Inflammatory macrophage (primary cell): ENCODE data around the gene ASAH2B.
"Not testable (repeated sequence)": the region's sequence is repeated elsewhere in the genome, so short reads cannot be mapped to it uniquely, and the experiment has no call there.

Experiments used
- DNase-seq, 2 donors: peaks; one replicate each; pipeline ENCODE4 v3.0.0-alpha.2; 2020 to 2022
- total RNA-seq, 18 experiments: gene quantifications; one replicate each; lab custom pipeline; 2026; ENCODE audit warnings: mixed read lengths in 6 of 18, inconsistent platforms in 2 of 18; lab: John Stamatoyannopoulos, UW

The ASAH2B gene
- total RNA-seq, result 0 to 0.86 (median 0.19) reads per million in 18 experiments

GRCh38 chr10:50739618-50740292 is at the start of gene ASAH2B:
Gene ASAH2B, plus strand, starts transcription at chr10:50739936. Its CDS starts 5,195 bp downstream, at chr10:50745131.
- DNase-seq, result peak in 1 of 2 donors; percentile 3

- DNase-seq, result not testable (repeated sequence)
Observed at GRCh38 chr10:50697819-50698218, 41.9 kb upstream of the ASAH2B start.

DNA sequence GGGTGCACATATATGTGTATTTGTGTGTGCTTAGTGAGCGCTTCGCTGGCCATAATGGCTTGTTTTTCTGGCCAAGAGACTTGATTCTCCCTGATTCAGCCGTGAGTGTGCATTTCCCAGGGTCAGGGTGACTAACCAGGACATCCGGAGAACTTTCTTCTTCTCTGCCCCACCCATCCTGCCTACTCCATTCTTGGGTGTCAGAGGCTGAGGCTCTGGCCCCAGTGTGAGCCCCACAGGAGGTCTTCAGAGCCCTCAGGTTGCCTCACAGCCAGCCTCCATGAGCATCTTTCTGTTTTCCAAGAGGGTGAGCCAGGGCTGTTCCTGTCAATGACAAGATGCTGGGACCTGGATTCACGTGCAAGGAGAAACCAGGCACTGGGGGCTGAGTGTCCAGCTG is 37.8 kb upstream of the ASAH2B start:
- not testable (repeated sequence) for DNase-seq

GRCh38 chr10:50702997-50703396 is 36.7 kb upstream of the ASAH2B start:
- DNase-seq, result not testable (repeated sequence)

DNA sequence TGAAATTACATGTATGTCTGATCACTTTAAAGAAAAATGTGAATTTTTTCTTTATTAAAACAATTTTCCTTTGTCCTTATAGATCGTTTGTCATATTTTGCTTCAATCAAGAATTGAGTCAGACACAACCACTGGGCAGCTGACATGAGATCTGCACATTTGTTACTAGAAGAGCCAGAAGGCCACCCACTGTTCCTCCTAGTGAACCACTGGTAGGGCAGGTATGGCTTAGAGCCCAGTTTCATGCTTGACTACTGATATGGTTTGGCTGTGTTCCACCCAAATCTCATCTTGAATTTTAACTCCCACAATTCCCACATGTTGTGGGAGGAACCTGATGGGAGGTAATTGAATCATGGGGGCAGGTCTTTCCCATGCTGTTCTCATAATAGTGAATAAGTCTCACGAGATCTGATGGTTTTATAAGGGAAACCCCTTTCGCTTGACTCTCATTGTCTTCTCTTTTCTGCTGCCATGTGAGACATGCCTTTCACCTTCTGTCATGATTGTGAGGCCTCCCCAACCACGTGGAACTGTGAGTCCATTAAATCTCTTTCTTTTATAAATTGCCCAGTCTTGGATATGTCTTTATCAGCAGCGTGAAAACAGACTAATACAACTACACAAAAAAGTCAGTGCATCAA is 35.2 kb upstream of the ASAH2B start:
- DNase-seq, result not testable (repeated sequence)

- DNase-seq, result not testable (repeated sequence)
Observed at GRCh38 chr10:50706006-50706405, 33.7 kb upstream of the ASAH2B start.

DNA sequence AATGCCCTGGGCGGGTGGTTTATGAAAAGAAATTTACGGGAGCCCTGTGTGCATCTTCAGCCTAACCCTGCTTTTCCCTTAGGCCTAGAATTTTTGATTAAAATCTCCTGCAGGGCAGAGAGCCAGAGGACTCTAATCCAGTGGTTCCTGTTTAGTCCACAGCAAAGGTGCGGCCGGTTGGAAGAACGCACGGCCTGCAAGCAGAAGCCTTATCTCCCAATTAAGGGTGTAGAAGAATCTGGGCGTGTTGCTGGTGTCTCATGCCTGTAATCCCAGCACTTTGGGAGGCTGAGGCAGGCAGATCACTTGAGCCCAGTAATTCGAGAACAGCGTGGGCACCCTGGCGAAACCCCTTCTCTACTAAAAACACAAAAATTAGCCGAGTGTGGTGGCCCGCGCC is 29.5 kb upstream of the ASAH2B start:
- DNase-seq, result not testable (repeated sequence)

DNA sequence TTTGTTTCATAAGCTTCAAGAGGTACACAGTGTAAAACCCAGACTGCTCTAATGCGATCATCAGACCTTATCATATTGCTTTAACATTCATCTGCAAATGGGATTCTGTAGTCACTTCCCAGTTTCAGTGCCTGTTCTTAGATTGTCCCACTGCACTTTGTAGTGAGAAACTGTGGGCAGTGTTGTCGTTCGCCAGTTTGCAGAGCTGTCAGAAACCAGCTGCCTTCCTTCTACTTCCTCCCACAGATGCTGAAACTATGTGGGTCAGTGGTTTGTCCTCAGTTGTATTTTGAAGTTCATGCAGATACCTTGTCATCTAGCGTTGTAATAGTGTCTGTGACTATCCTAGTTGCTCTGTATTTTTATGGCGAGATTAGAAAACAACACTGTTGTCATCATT is 15.9 kb upstream of the ASAH2B start:
- peak; percentile 45 to 66 for DNase-seq

DNA sequence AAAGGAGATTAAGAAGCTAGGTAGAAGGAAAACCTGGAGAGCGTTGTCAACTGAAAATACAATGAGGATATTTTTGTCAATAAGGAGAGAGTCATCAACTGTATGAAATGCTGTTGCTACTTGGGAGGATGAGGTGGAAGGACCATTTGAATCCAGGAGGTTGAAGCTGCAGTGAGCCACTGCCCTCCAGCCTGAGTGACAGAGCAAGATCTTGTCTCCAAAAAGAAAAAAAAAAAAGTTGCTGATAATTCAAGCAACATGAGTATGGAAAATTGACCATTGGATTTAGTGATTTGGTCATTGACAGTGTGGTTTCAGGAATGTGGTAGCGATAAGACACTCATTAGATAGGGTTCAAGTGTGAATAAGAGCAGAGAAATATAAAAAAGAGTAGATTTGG is 11.6 kb upstream of the ASAH2B start:
- not testable (repeated sequence) for DNase-seq

DNA sequence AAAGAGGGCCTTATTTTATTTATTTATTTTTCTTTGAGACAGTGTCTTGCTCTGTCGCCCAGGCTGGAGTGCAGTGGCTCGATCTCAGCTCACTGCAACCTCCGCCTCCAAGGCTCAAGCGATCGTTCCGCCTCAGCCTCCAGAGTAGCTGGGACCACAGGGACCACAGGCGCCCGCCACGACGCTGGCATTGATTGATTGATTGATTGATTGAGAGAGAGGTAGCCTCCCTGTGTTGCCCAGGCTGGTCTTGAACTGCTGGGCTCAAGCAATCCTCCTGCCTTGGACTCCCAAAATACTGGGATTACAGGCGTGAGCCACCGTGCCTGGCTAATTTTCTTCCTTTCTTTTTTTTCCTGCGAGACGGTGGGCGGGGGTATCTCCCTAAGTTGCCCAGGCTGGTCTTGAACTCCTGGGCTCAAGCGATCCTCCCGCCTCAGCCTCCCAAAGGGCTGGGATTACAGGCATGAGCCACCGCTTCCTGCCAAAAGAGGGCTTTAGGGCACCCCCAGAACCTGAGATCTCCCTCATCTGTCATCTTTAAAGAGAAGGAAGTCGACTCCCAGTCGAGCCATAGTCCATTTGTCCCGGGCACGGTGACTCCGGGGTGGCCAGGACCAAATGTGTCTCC is 634 bp upstream of the ASAH2B start:
- not testable (repeated sequence) for DNase-seq

- DNase-seq, result peak in 1 of 2 donors; percentile 19
Observed at GRCh38 chr10:50740293-50740648, 535 bp downstream of the ASAH2B start.

GRCh38 chr10:50742820-50743219 is 3.1 kb downstream of the ASAH2B start:
- not testable (repeated sequence) for DNase-seq

DNA sequence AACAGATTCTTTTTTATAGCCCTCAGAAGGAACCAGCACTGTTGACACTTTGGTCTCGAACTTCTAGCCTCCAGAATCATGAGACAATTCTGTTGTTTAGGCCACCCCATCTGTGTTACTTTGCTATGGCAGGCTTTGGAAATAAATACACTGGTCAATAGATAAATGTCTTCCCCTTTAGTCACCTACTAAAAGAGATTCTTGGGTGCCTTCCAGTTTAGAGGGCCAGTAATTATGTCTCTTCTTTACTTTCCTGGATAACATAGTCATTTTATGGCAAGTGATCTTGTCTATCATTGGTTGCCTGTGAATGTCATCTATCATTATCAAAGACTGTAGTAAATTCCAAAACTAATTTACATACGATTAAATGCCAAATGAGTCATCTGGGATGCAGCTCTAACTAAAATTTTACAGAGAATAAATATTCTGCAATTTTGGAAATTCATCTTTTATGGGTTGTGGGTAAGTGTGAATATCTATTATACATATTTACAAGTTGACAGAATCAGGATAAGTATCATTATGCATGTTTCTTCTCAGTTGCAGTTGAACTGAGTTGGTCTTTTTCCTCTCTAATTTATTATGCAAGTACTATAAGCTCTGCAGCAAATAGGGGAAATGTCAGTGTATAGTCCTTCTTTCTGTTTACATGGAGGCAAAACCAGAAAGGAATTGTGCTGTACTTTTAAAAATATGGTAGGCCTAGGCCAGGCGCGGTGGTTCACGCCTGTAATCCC is 27.2 kb downstream of the ASAH2B start:
- DNase-seq, result not testable (repeated sequence)

DNA sequence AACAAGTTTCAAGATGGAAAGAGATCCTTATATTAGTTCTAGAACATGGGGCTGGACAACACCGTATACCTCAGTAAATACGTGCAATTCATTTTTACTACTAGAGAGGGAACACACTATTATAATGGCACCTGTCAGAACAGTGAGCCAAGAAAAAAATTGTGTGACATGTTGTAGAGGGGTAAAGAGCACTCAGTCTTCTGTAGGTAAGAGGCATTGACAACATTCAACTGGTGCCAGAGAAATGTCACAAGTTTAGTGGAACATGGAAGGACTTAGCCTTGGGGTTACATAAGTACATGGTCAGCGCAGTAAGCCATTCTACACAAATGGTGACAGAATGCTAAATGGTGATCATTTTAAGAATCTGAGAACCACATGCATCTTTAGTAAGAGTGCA is 32.3 kb downstream of the ASAH2B start:
- DNase-seq, result not testable (repeated sequence)

DNA sequence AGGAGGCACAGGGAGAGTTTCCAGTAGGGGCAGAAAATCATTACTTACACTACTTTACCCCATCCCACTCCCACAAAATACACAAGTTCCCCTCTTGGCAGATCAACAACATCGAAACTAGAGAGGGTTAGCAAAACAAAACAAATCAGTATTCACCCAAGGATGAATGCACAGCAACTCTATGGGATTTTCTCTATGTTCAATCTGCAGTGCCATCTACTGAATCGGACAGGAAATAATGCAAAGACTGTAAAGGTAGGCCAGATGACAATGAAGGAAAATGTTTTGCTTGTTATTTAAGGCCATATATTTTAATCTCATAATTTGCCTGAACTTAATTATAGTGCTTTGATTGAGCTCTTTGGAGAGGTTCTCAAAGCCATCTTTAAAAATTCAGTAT is 35.1 kb downstream of the ASAH2B start:
- not testable (repeated sequence) for DNase-seq

GRCh38 chr10:50780036-50780435 is 40.3 kb downstream of the ASAH2B start:
- peak; percentile 31 to 36 for DNase-seq

- DNase-seq, result not testable (repeated sequence)
Observed at GRCh38 chr10:50782017-50782416, 42.3 kb downstream of the ASAH2B start.

- not testable (repeated sequence) for DNase-seq
Observed at GRCh38 chr10:50787962-50788361, 48.2 kb downstream of the ASAH2B start.

DNA sequence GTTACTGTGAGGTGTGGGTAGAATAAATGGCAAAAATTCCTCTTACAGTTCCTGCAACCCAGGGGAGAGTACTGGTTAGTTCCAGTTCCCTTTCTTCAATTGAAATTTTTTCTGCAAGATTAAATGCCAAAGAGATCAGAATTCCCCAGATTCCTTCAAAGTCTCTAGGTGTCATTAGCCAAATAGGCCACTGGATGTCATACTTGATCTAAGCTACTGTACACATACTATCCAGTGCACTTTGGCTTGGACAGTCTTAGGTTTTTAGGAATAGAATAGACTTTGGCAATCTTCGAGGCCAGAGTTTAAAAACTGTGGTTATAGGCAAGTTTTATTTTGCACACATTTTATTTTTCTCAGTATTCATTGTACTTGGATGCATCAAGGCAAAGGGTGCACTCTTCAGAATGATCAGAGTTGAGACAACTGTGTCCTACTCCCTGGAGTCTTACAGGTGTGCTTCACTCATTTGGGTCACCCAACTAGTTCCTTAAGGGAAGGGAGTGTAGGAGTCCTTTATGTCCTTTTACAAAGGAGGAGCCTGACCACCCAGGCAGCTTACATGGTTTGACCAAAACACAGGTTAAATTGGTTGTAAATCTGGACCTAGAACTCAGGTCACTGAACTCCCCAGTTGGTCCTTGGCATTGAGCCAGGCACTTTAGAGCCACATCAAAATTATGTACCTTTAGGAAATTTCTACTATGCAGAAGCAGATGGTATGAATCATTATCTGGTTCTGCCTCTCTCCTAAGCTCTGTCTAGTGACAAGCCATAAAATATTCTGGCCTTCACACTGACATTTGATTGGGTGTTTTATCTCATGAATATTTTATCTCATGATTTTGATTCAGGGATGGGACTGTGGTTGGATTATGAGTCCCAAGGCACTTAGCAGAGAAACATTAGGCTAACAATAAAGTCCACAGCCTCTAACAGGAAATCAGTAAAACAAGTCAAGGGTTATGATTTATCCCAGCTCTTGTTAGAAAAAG is 49.5 kb downstream of the ASAH2B start:
- no peak for DNase-seq

DNA sequence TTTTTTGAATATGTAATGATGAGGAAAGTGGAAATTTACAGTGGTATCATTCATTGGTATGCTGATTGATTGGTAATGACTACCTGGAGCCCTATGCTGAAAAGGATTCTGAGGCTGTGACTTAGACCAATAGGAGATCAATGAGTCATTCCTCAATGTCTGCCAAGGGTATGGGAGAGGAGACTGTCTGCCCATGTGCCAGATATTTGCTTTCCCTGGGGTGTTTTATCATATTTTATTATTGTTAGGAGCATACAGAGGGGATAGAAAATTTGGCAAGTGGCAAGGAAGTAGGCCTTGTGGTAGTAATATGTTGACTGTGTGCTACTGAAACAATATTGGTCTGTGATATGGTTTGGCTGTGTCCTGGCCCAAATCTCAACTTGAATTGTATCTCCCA is 54.8 kb downstream of the ASAH2B start:
- no peak for DNase-seq

DNA sequence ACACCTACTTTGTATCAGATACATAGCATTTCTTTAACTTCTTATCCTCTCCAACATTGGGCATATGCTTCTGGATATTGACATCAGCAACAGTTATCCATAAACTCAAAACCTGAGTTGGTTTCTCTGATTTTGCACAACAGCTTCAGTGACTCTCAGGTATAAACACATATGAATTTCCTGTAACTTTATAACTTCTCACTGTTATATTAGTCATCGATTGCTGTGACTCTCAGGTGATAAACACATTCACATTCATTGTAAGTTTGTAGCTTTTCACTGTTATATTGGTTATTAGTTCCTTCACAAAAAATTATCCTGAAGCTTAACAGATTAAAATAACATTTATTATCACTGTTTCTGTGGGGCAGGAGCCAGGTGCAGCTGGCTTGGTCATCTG is 57.0 kb downstream of the ASAH2B start:
- no peak for DNase-seq

- no peak for DNase-seq
Observed at GRCh38 chr10:50798297-50798696, 58.6 kb downstream of the ASAH2B start.
